Osteocyte (in vitro differentiated cells): Measurements from ENCODE around the gene OLFML2A. TPM values are rescaled to one million over a fixed set of nuclear protein-coding genes. Genes with fewer than 3 reads are reported as not detected.

Experiments
- DNase-seq: peaks from one replicate; pipeline ENCODE4 v3.0.0; 2021; ENCODE audit warnings: mixed read lengths; ENCODE audit not compliant: unreplicated experiment; ENCODE audit errors: extremely low spot score
- H3K27ac Mint-ChIP-seq: one replicate; pipeline ENCODE4 v1.8.0; 2021; ENCODE audit warnings: mild to moderate bottlenecking, mixed read lengths; ENCODE audit not compliant: unreplicated experiment
- H3K27me3 Mint-ChIP-seq: one replicate; pipeline ENCODE4 v1.8.0; 2021; ENCODE audit warnings: mixed read lengths; ENCODE audit not compliant: unreplicated experiment
- H3K36me3 Mint-ChIP-seq: one replicate; pipeline ENCODE4 v1.8.0; 2021; ENCODE audit warnings: mixed read lengths; ENCODE audit not compliant: unreplicated experiment
- H3K4me1 Mint-ChIP-seq: one replicate; pipeline ENCODE4 v1.8.0; 2021; ENCODE audit warnings: mixed read lengths; ENCODE audit not compliant: unreplicated experiment
- H3K4me3 Mint-ChIP-seq: one replicate; pipeline ENCODE4 v1.8.0; 2021; ENCODE audit warnings: mild to moderate bottlenecking, moderate library complexity, mixed read lengths; ENCODE audit not compliant: unreplicated experiment
- H3K9me3 Mint-ChIP-seq: one replicate; pipeline ENCODE4 v1.8.0; 2021; ENCODE audit warnings: mixed read lengths; ENCODE audit not compliant: unreplicated experiment
- total RNA-seq: library from RNA; stranded (reverse); gene quantifications from 2 replicates; pipeline ENCODE4 v1.2.1, GENCODE V29; 2021
- TF ChIP-seq, protein P1 (sequence below): fragments of 200-600 bp; sonication (generic); IDR thresholded peaks from 2 replicates; pipeline ENCODE4 v1.5.0; 2021; ENCODE audit warnings: antibody characterized with exemption, mild to moderate bottlenecking, moderate library complexity

OLFML2A gene
- total RNA-seq, 1 donor from 2014 or later, result 146 TPM

DNA sequence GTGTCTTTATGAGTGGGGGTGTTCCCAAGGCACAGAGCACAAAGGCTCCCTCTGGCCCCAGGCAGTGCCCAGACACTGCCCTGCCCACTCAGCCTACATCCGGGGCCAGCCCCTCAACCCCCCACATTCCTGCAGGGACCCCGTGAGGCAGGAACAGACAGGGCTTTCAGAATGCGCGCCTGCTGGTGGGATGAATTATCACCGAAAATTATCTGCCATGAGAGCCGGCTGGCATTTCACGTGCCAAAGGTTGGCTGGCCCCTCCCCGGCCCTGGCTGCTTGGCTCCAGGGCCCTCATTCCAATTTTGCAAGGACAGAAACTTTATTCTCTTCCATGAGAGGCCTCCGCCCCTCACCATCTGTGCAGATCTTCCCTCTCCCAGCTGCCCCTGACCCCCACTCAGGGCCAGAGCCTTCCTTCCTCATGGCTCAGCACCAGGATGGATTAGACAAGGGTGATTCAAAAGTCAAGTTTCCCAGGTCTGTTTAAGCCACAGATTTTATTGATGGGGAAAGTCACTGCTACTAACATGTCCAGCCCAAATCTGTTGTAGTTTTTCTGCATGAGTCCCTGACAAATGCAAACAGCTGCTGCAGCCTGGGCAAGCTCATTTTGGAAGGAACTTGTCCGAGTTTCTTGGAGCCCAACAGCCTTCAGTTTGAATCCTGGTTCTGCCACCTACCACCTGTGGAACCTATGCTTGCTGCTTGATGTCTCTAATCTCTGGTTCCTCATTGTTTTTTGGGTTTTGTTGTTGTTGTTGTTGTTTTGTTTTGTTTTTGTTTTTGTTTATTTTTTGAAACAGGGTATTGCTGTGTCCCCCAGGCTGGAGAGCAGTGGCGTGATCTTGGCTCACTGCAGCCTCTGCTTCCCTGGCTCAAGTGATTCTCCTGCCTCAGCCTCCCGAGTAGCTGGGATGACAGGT, 44.0 kb downstream of the OLFML2A start:
- no peak for DNase-seq
- H3K36me3 Mint-ChIP-seq, result peaks cover 2% of the 10 kb centered on the region
- H3K9me3 Mint-ChIP-seq, result no peaks in the 10 kb centered on the region
- H3K4me1 Mint-ChIP-seq, result peaks cover 26% of the 10 kb centered on the region
- H3K4me3 Mint-ChIP-seq, result no peak overlapping the region
- no peak overlapping the region for H3K27ac Mint-ChIP-seq
- H3K27me3 Mint-ChIP-seq, result no peaks in the 10 kb centered on the region
- TF ChIP-seq, protein P1, sequence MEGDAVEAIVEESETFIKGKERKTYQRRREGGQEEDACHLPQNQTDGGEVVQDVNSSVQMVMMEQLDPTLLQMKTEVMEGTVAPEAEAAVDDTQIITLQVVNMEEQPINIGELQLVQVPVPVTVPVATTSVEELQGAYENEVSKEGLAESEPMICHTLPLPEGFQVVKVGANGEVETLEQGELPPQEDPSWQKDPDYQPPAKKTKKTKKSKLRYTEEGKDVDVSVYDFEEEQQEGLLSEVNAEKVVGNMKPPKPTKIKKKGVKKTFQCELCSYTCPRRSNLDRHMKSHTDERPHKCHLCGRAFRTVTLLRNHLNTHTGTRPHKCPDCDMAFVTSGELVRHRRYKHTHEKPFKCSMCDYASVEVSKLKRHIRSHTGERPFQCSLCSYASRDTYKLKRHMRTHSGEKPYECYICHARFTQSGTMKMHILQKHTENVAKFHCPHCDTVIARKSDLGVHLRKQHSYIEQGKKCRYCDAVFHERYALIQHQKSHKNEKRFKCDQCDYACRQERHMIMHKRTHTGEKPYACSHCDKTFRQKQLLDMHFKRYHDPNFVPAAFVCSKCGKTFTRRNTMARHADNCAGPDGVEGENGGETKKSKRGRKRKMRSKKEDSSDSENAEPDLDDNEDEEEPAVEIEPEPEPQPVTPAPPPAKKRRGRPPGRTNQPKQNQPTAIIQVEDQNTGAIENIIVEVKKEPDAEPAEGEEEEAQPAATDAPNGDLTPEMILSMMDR, result no peak

DNA sequence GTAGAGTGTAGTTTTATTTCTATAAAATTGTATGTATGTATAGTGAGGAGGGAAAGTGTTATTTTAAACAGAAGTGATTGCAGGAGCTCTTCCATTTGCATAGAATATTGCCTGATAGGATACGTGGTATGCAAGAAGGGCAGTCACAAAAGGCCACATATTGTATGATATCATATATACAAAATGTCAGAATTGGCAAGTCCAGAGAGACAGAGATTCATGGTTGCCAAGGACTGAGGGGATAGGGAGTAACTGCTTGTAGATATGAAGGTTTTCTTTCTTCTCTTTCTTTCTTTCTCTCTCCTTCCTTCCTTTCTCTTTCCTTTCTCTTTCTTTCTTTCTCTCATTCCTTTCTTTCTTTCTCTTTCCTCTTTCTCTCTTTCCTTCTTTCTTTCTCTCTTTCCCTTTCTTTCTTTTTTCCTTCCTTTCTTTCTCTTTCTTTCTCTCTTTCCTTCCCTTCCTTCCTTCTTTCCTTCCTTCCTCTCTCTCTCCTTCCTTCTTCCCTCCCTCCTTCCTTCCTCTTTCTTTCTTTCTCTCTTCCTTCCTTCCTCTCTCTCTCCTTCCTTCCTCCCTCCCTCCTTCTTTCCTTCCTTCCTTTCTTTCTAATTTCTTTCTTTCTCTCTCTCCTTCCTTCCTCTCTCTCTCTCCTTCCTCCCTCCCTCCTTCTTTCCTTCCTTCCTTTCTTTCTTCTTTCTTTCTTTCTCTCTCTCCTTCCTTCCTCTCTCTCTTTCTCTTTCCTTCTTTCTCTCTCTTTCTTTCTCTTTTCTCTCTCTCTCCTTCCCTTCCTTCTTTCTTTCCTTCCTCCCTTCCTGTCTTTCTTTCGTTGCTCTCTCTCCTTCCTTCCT, 51.8 kb downstream of the OLFML2A start:
- no peaks in the 10 kb centered on the region for H3K9me3 Mint-ChIP-seq
- no peak for DNase-seq
- no peaks in the 10 kb centered on the region for H3K36me3 Mint-ChIP-seq
- H3K27me3 Mint-ChIP-seq, result no peaks in the 10 kb centered on the region
- H3K4me1 Mint-ChIP-seq, result peaks cover 17% of the 10 kb centered on the region
- TF ChIP-seq, protein P1, result no peak
- peak overlapping the region; percentile 54 for H3K27ac Mint-ChIP-seq
- H3K4me3 Mint-ChIP-seq, result no peak overlapping the region

DNA sequence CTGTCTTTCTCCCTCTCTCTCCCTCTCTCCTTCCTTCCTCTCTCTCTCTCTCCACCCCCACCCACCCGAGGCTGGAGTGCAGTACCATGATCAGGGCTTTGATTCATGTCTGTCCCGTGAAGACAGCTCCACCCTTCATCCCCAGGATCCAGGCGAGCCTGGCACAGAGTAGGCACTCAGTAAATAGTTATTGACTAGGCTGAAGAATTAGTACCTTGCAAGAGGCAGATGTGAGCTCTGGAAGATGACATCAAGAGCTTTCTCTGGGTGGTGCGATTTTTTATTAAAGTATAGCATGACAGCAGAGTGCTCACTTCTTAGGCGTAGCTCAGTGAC, 52.4 kb downstream of the OLFML2A start:
- no peaks in the 10 kb centered on the region for H3K36me3 Mint-ChIP-seq
- no peak overlapping the region for H3K4me3 Mint-ChIP-seq
- H3K27me3 Mint-ChIP-seq, result no peaks in the 10 kb centered on the region
- no peak for DNase-seq
- H3K9me3 Mint-ChIP-seq, result no peaks in the 10 kb centered on the region
- H3K27ac Mint-ChIP-seq, result no peak overlapping the region
- H3K4me1 Mint-ChIP-seq, result peaks cover 18% of the 10 kb centered on the region
- TF ChIP-seq, protein P1, result no peak

DNA sequence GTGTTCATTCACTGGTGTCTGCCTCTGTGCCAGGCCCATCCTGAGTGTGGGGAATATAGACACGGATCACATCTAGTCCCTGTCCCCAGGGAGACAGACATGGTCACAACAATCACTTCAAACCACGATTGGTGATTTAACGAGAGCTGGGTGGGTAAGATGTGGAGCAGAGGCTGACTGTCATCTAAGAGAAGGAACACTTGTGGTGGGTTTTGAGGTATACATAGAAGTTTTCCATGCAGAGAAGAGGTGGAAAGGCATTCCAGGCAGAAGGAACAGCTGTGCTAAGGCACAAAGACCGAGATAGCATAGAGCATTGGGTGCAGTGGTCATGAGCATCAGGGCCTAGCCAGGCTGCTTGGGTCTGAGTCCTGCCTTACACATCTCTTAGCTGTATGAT, 53.7 kb downstream of the OLFML2A start:
- DNase-seq, result no peak
- peaks cover 31% of the 10 kb centered on the region for H3K4me1 Mint-ChIP-seq
- H3K4me3 Mint-ChIP-seq, result no peak overlapping the region
- TF ChIP-seq, protein P1, result no peak
- no peak overlapping the region for H3K27ac Mint-ChIP-seq
- no peaks in the 10 kb centered on the region for H3K36me3 Mint-ChIP-seq
- H3K27me3 Mint-ChIP-seq, result no peaks in the 10 kb centered on the region
- no peaks in the 10 kb centered on the region for H3K9me3 Mint-ChIP-seq
